GM19099 (cell line): Measurements from ENCODE around the gene TMEM203.

Source experiments
- POLR2A ChIP-seq: IDR thresholded peaks from 3 replicates; pipeline ENCODE4 v1.6.1; 2011; ENCODE audit warnings: low read depth; ENCODE audit not compliant: insufficient read length; ENCODE audit errors: extremely low read depth

TMEM203 gene

GRCh38 chr9:137205126-137206069 lies at the start of gene TMEM203, which contains the start of gene NDOR1:
Gene TMEM203, minus strand, starts transcription at chr9:137205648. Its CDS starts 234 bp downstream, at chr9:137205414.
Gene NDOR1, plus strand, starts transcription at chr9:137205700. Its CDS starts 78 bp downstream, at chr9:137205778.
- TF ChIP-seq POLR2A = peak; percentile 92

- TF ChIP-seq POLR2A = peak; percentile 82
Measured at GRCh38 chr9:137254624-137255447, 49.4 kb upstream of the TMEM203 start, which contains the start of gene NELFB. Gene NELFB, plus strand, starts transcription at chr9:137255327.

- TF ChIP-seq POLR2A = no peak
Measured at GRCh38 chr9:137253717-137254623, 48.5 kb upstream of the TMEM203 start.

- no peak for TF ChIP-seq POLR2A
Measured at GRCh38 chr9:137252555-137253506, 47.4 kb upstream of the TMEM203 start.

GRCh38 chr9:137251490-137252268 lies 46.2 kb upstream of the TMEM203 start:
- TF ChIP-seq POLR2A = no peak

GRCh38 chr9:137251194-137251461 lies 45.7 kb upstream of the TMEM203 start, which contains the start of gene STPG3:
Gene STPG3, plus strand, starts transcription at chr9:137251286. Its CDS starts 1 bp downstream, at chr9:137251287.
- no peak for TF ChIP-seq POLR2A

- no peak for TF ChIP-seq POLR2A
Measured at GRCh38 chr9:137250329-137251193, 45.1 kb upstream of the TMEM203 start.

GRCh38 chr9:137247916-137248175 lies 42.4 kb upstream of the TMEM203 start:
- no peak for TF ChIP-seq POLR2A

- no peak for TF ChIP-seq POLR2A
Measured at GRCh38 chr9:137247135-137247915, 41.9 kb upstream of the TMEM203 start.

- TF ChIP-seq POLR2A = no peak
Measured at GRCh38 chr9:137245450-137246421, 40.3 kb upstream of the TMEM203 start.
